ENCODE results near the gene LAMA2.

LAMA2 gene

GRCh38 chr6:129094147-129094546, 211.2 kb downstream of the LAMA2 start:
- ChIA-PET CTCF (interaction anchor here (0.6 kb wide), 1 partner anchor 10 kb away, joined by 3 read pairs; no protein-coding TSS in a partner anchor), POLR2A (no interaction called here)
- TF ChIP-seq CTBP1 (IDR thresholded peaks at IDR 0.05; ENCODE audit: borderline replicate concordance) (no peak), TARDBP (IDR thresholded peaks at IDR 0.05) (no peak), ARNT (IDR thresholded peaks at IDR 0.05) (no peak)
- DNase-seq (ENCODE audit: extremely low spot score) = no peak

- CTCF ChIA-PET = no interaction called here
- TF ChIP-seq CTBP1 (IDR thresholded peaks at IDR 0.05; ENCODE audit: borderline replicate concordance) = no peak
- TF ChIP-seq FOXA1 (IDR thresholded peaks at IDR 0.05) = no peak
- POLR2A ChIA-PET = no interaction called here
Observed at GRCh38 chr6:129096651-129097290, 213.8 kb downstream of the LAMA2 start.

GRCh38 chr6:129098061-129098553, 215.2 kb downstream of the LAMA2 start:
- TF ChIP-seq TARDBP (IDR thresholded peaks at IDR 0.05) (no peak), SUZ12 (IDR thresholded peaks at IDR 0.05) (no peak), SP1 (IDR thresholded peaks at IDR 0.05) (no peak), FOXK2 (IDR thresholded peaks at IDR 0.05) (no peak), ARNT (IDR thresholded peaks at IDR 0.05) (no peak), FOXA1 (IDR thresholded peaks at IDR 0.05) (no peak), BHLHE40 (IDR thresholded peaks at IDR 0.05; ENCODE audit: borderline replicate concordance) (no peak), ELF4 (IDR thresholded peaks at IDR 0.05) (no peak), HDGF (IDR thresholded peaks at IDR 0.05; ENCODE audit: borderline replicate concordance) (no peak), PKNOX1 (IDR thresholded peaks at IDR 0.05) (no peak), FOXM1 (IDR thresholded peaks at IDR 0.05; ENCODE audit: borderline replicate concordance) (no peak), ZNF384 (IDR thresholded peaks at IDR 0.05) (no peak), CTBP1 (IDR thresholded peaks at IDR 0.05; ENCODE audit: borderline replicate concordance) (no peak), LEF1 (IDR thresholded peaks at IDR 0.05; ENCODE audit: borderline replicate concordance) (no peak), NFRKB (IDR thresholded peaks at IDR 0.05) (no peak), L3MBTL2 (conservative IDR thresholded peaks at IDR 0.05) (no peak)
- peak; percentile 20 for DNase-seq (ENCODE audit: extremely low spot score)
- CTCF ChIA-PET = no interaction called here

More at GRCh38 chr6:129096651-129097290, 213.8 kb downstream of the LAMA2 start:
- DNase-seq (ENCODE audit: extremely low spot score) = no peak

GRCh38 chr6:129099696-129100095, 216.8 kb downstream of the LAMA2 start:
- ChIA-PET POLR2A (no interaction called here), CTCF (no interaction called here)
- TF ChIP-seq ARNT (IDR thresholded peaks at IDR 0.05) = no peak
- no peak for TF ChIP-seq TARDBP (IDR thresholded peaks at IDR 0.05)
- no peak for TF ChIP-seq SP1 (IDR thresholded peaks at IDR 0.05)
- TF ChIP-seq ELF4 (IDR thresholded peaks at IDR 0.05) = no peak
- TF ChIP-seq NFRKB (IDR thresholded peaks at IDR 0.05) = no peak
- no peak for TF ChIP-seq FOXK2 (IDR thresholded peaks at IDR 0.05)
- no peak for TF ChIP-seq L3MBTL2 (conservative IDR thresholded peaks at IDR 0.05)
- TF ChIP-seq BHLHE40 (IDR thresholded peaks at IDR 0.05; ENCODE audit: borderline replicate concordance) = no peak
- TF ChIP-seq PKNOX1 (IDR thresholded peaks at IDR 0.05) = no peak
- no peak for TF ChIP-seq HDGF (IDR thresholded peaks at IDR 0.05; ENCODE audit: borderline replicate concordance)
- no peak for TF ChIP-seq LEF1 (IDR thresholded peaks at IDR 0.05; ENCODE audit: borderline replicate concordance)
- TF ChIP-seq CTBP1 (IDR thresholded peaks at IDR 0.05; ENCODE audit: borderline replicate concordance) = no peak
- DNase-seq (ENCODE audit: extremely low spot score) = no peak

More at GRCh38 chr6:129098061-129098553, 215.2 kb downstream of the LAMA2 start:
- POLR2A ChIA-PET = no interaction called here

DNA sequence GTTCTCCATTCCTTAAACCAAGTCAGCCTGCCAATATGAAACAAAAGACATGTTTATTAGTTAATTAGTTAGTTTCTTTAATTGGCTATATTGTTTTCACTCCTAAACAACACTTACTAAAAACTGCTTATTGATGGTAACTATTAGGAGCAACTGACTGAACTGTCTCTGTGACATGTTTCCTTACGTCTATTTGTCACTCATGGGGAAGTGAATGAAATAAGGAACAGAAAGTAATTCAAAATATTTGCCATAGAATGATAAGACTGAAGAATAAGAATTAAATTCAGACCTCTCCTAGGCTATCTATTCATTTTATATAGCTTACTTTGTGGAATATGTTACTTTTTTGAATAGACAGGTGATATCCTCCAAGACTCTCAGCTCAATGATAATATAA, 217.2 kb downstream of the LAMA2 start:
- DNase-seq (ENCODE audit: extremely low spot score) = no peak
- CTCF ChIA-PET = no interaction called here
- TF ChIP-seq TARDBP (IDR thresholded peaks at IDR 0.05) (no peak), L3MBTL2 (conservative IDR thresholded peaks at IDR 0.05) (no peak), CTBP1 (IDR thresholded peaks at IDR 0.05; ENCODE audit: borderline replicate concordance) (no peak), ELF4 (IDR thresholded peaks at IDR 0.05) (no peak), FOXM1 (IDR thresholded peaks at IDR 0.05; ENCODE audit: borderline replicate concordance) (no peak), NFRKB (IDR thresholded peaks at IDR 0.05) (no peak), SP1 (IDR thresholded peaks at IDR 0.05) (no peak), FOXA1 (IDR thresholded peaks at IDR 0.05) (no peak), LEF1 (IDR thresholded peaks at IDR 0.05; ENCODE audit: borderline replicate concordance) (no peak), HDGF (IDR thresholded peaks at IDR 0.05; ENCODE audit: borderline replicate concordance) (no peak), FOXK2 (IDR thresholded peaks at IDR 0.05) (no peak), ZNF384 (IDR thresholded peaks at IDR 0.05) (no peak), ARNT (IDR thresholded peaks at IDR 0.05) (no peak), BHLHE40 (IDR thresholded peaks at IDR 0.05; ENCODE audit: borderline replicate concordance) (no peak), SUZ12 (IDR thresholded peaks at IDR 0.05) (no peak), PKNOX1 (IDR thresholded peaks at IDR 0.05) (no peak)
- POLR2A ChIA-PET = no interaction called here

GRCh38 chr6:129102741-129103140, 219.8 kb downstream of the LAMA2 start:
- POLR2A ChIA-PET = no interaction called here
- TF ChIP-seq HDGF (IDR thresholded peaks at IDR 0.05; ENCODE audit: borderline replicate concordance) = no peak
- no peak for TF ChIP-seq SP1 (IDR thresholded peaks at IDR 0.05)
- no peak for TF ChIP-seq ARNT (IDR thresholded peaks at IDR 0.05)
- TF ChIP-seq SUZ12 (IDR thresholded peaks at IDR 0.05) = no peak
- no peak for TF ChIP-seq FOXK2 (IDR thresholded peaks at IDR 0.05)
- TF ChIP-seq FOXA1 (IDR thresholded peaks at IDR 0.05) = no peak
- TF ChIP-seq ELF4 (IDR thresholded peaks at IDR 0.05) = no peak
- TF ChIP-seq TARDBP (IDR thresholded peaks at IDR 0.05) = no peak
- no peak for TF ChIP-seq ZNF384 (IDR thresholded peaks at IDR 0.05)
- no peak for TF ChIP-seq NFRKB (IDR thresholded peaks at IDR 0.05)
- CTCF ChIA-PET = no interaction called here
- no peak for DNase-seq (ENCODE audit: extremely low spot score)
